ENCODE data around the gene MYO3B. TPM values are rescaled to one million over a fixed set of nuclear protein-coding genes. Genes with fewer than 3 reads are reported as not detected.

Gene MYO3B
- total and polyA plus RNA-seq, 2 of the 8 experiments (the other 6 are each of a cell fraction or from before 2014, with no cell fraction given), result 0.17 to 0.19 TPM

DNA sequence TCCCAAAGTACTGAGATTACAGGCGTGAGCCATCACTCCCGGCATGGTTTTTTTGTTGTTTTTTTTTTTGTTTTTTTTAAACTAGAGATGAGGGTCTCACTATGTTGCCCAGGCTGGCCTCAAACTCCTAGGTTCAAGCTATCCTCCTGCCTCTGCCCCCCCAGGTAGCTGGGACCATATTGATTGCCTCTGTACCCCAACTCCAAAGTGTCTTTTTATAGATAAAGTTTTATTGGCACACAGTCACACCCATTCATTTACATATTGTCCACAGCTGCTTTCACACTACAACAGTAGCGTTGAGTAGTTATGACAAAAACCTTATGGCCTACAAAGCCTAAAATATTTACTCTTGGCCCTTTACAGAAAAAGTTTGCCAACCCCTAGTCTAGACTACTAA lies 492.0 kb downstream of the MYO3B start:
- Histone ChIP-seq H3K79me1 (ENCODE audit: low read depth, low read length) (no peaks in the 10 kb centered on the region), H3K56ac (replicated peaks; ENCODE audit: insufficient read length, low read depth, low read length) (no peak overlapping the region), H3K14ac (ENCODE audit: insufficient read length) (no peak overlapping the region), H3K9ac (replicated peaks in 1 of 4; ENCODE audit: extremely low read depth in 1 of 4, low read depth in 3 of 4, low read length in 3 of 4) (no peak overlapping the region), H2BK15ac (ENCODE audit: low read length) (no peak overlapping the region), H2BK12ac (ENCODE audit: low read depth, low read length) (no peak overlapping the region), H4K91ac (replicated peaks; ENCODE audit: insufficient read length, low read length) (no peak overlapping the region), H3K18ac (ENCODE audit: extremely low read depth, low read length) (no peak overlapping the region), H3K27me3 (replicated peaks in 1 of 4; ENCODE audit: control insufficient read depth in 3 of 4, extremely low read depth in 1 of 4, insufficient read depth in 3 of 4, low read length in 3 of 4) (no peaks in the 10 kb centered on the region), H4K8ac (ENCODE audit: extremely low read depth, insufficient read depth, low read length) (no peak overlapping the region), H3K36me3 (ENCODE audit: control insufficient read depth in 2 of 4, insufficient read depth in 4 of 4, low read length in 3 of 4) (no peaks in the 10 kb centered on the region), H3K4me1 (replicated peaks in 1 of 4; ENCODE audit: control insufficient read depth in 3 of 4, insufficient read depth in 4 of 4, low read length in 3 of 4) (no peaks in the 10 kb centered on the region), H3K4ac (replicated peaks; ENCODE audit: insufficient read length, low read depth, low read length) (no peak overlapping the region), H2BK5ac (ENCODE audit: low read depth, low read length) (no peak overlapping the region), H4K5ac (ENCODE audit: insufficient read length, low read depth, low read length) (no peak overlapping the region), H3K23ac (ENCODE audit: insufficient read length) (no peak overlapping the region), H2BK20ac (ENCODE audit: low read length) (no peak overlapping the region), H3K27ac (ENCODE audit: low read depth, low read length) (no peak overlapping the region), H3K9me3 (ENCODE audit: insufficient read depth in 2 of 2, low read depth in 1 of 2, low read length in 1 of 2) (no peaks in the 10 kb centered on the region), H4K20me1 (replicated peaks in 1 of 2; ENCODE audit: control insufficient read depth in 1 of 2, insufficient read depth in 2 of 2, low read length in 2 of 2) (no peaks in the 10 kb centered on the region), H3K4me3 (ENCODE audit: extremely low read depth in 1 of 4, insufficient read depth in 2 of 4, low read depth in 3 of 4, low read length in 4 of 4) (no peak overlapping the region), H3K23me2 (ENCODE audit: low read depth, low read length) (no peaks in the 10 kb centered on the region), H2AFZ (ENCODE audit: low read length) (no peak overlapping the region), H3K4me2 (ENCODE audit: insufficient read depth in 1 of 2, low read depth in 2 of 2, low read length in 2 of 2) (no peak overlapping the region), H2BK120ac (replicated peaks; ENCODE audit: low read depth, low read length) (no peak overlapping the region), H2AK5ac (ENCODE audit: low read depth, low read length) (no peak overlapping the region), H3K79me2 (ENCODE audit: control insufficient read depth in 1 of 2, insufficient read depth in 2 of 2, low read length in 2 of 2) (no peaks in the 10 kb centered on the region)
- 89% methylated on average over 3 of the region's 3 CpGs; no CpG with 5 or more reads in 1 of the 2 experiments for WGBS, 2 experiments (ENCODE audit: extremely low coverage in 1 of 2, insufficient coverage in 1 of 2, insufficient read length in 1 of 2, insufficient replicate concordance in 2 of 2, low coverage in 1 of 2, low lambda C conversion rate in 2 of 2, missing lambda C conversion rate in 1 of 2)
- ChIA-PET CTCF (ENCODE audit: partially characterized antibody) (interaction anchor here (1.4 kb wide), 1 partner anchor 42 kb away, joined by 3 read pairs; no protein-coding TSS in a partner anchor), POLR2A (ENCODE audit: partially characterized antibody) (no interaction called here)
- DNase-seq (ENCODE audit: low read depth in 1 of 2, low spot score in 2 of 2) (no peak), FAIRE-seq (no peak)
- no peak for TF ChIP-seq KDM1A (IDR thresholded peaks at IDR 0.05; ENCODE audit: borderline replicate concordance, low read length)
- TF ChIP-seq NANOG (IDR thresholded peaks at IDR 0.05; ENCODE audit: insufficient read depth, low read depth, low read length, poor library complexity, severe bottlenecking), result no peak
- no peak for TF ChIP-seq EP300 (IDR thresholded peaks at IDR 0.05; ENCODE audit: borderline replicate concordance in 1 of 2, low read depth in 2 of 2, low read length in 2 of 2)
- no peak for TF ChIP-seq SIRT6 (IDR thresholded peaks at IDR 0.05; ENCODE audit: low read length)
- TF ChIP-seq POLR2AphosphoS5 (IDR thresholded peaks at IDR 0.05; ENCODE audit: low read depth, low read length), result no peak
- TF ChIP-seq, protein P1, sequence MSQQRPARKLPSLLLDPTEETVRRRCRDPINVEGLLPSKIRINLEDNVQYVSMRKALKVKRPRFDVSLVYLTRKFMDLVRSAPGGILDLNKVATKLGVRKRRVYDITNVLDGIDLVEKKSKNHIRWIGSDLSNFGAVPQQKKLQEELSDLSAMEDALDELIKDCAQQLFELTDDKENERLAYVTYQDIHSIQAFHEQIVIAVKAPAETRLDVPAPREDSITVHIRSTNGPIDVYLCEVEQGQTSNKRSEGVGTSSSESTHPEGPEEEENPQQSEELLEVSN (IDR thresholded peaks at IDR 0.05), result no peak
- TF ChIP-seq GABPA (IDR thresholded peaks at IDR 0.05; ENCODE audit: borderline replicate concordance, insufficient read depth, low read length), result no peak
- TF ChIP-seq KDM5A (IDR thresholded peaks at IDR 0.05; ENCODE audit: low read length), result no peak
- TF ChIP-seq TAF1 (IDR thresholded peaks at IDR 0.05; ENCODE audit: low read depth, low read length), result no peak
- TF ChIP-seq, protein P2, sequence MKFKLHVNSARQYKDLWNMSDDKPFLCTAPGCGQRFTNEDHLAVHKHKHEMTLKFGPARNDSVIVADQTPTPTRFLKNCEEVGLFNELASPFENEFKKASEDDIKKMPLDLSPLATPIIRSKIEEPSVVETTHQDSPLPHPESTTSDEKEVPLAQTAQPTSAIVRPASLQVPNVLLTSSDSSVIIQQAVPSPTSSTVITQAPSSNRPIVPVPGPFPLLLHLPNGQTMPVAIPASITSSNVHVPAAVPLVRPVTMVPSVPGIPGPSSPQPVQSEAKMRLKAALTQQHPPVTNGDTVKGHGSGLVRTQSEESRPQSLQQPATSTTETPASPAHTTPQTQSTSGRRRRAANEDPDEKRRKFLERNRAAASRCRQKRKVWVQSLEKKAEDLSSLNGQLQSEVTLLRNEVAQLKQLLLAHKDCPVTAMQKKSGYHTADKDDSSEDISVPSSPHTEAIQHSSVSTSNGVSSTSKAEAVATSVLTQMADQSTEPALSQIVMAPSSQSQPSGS (IDR thresholded peaks at IDR 0.05; ENCODE audit: low read length), result no peak
- no peak for TF ChIP-seq RBBP5 (IDR thresholded peaks at IDR 0.05; ENCODE audit: borderline replicate concordance, low read depth, low read length)
